ENCODE results near the gene DOCK8.

GRCh38 chr9:441126-441525, 226.5 kb downstream of the DOCK8 start:
- TF ChIP-seq CTCF (conservative IDR thresholded peaks at IDR 0.05): no peak
- TF ChIP-seq ZFX (IDR thresholded peaks at IDR 0.05): no peak

Data from C4-2B (cell line).